NCI-H345 (cell line): ENCODE data around the gene FBXO10.
"Not testable (repeated sequence)": the region's sequence is repeated elsewhere in the genome, so short reads cannot be mapped to it uniquely, and the experiment has no call there.

Experiments
- DNase-seq: peaks from one replicate; lab custom pipeline; 2025; lab: John Stamatoyannopoulos, UW

FBXO10 gene

GRCh38 chr9:37550781-37551180 lies 25.4 kb downstream of the FBXO10 start:
- DNase-seq, result no peak

- no peak for DNase-seq
Measured at GRCh38 chr9:37549527-37549926, 26.7 kb downstream of the FBXO10 start.

DNA sequence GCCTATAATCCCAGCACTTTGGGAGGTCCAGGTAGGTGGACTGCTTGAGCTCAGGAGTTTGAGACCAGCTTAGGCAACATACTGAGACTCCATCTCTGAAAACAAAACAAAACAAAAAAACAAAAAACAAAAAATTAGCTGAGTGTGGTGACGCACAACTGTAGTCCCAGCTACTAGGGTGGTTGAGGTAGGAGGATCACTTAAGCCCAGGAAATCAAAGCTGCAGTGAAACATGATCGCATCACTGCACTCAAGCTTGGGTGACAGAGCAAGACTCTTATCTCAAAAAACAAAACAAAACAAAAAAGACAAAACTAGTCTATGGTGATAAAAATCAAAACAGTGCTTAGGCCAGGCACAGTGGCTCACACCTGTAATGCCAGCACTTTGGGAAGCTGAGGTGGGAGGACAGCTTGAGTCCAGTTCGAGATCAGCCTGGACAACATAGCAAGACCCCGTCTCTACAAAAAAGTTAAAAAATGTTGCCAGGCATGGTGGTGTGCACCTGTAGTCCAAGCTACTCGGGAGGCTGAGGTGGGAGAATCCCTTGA lies 28.8 kb downstream of the FBXO10 start:
- no peak for DNase-seq

DNA sequence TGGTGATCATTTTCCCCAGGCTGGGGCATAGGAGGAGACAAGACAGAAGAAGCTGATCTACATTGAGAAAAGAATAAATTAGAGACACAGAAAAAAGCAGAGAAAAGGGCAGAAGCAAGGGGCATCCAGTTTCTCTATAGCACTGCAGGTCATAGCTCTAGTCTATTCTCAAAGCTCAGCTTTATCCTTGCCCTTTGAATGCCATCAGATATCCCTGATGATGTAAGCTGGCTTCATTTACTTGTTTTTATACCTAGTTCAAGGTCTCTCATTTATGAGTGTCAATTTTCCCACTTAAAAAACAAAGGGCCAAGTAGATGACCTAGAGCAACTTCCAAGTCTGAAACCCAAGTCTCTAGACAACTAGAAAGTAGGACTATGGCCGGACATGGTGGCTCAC lies 32.7 kb downstream of the FBXO10 start:
- DNase-seq, result no peak

GRCh38 chr9:37542895-37543294 lies 33.3 kb downstream of the FBXO10 start:
- no peak for DNase-seq

GRCh38 chr9:37542488-37542887 lies 33.7 kb downstream of the FBXO10 start:
- DNase-seq, result no peak

- no peak for DNase-seq
Measured at GRCh38 chr9:37541465-37541864, 34.7 kb downstream of the FBXO10 start.

DNA sequence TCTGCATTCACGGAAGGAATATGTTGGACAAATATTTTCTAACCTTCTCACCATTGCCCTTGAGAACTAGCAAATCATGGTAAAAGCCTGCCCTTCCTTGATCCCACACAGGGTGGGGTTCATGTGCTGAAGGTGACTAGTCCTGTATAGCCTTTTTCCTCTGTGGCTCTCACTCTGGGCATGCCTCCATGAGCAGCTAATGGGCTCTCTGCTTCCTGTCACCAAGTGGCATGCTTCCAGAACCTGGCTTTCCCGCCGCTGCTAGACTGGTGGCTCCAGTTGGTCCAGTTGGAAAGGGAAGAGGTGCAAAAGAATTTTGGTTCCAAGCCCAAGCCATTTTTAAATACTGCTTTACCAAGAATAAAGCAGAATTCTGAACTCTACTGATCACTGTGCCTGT lies 35.5 kb downstream of the FBXO10 start:
- DNase-seq, result no peak

- DNase-seq, result no peak
Measured at GRCh38 chr9:37539634-37540033, 36.5 kb downstream of the FBXO10 start.

DNA sequence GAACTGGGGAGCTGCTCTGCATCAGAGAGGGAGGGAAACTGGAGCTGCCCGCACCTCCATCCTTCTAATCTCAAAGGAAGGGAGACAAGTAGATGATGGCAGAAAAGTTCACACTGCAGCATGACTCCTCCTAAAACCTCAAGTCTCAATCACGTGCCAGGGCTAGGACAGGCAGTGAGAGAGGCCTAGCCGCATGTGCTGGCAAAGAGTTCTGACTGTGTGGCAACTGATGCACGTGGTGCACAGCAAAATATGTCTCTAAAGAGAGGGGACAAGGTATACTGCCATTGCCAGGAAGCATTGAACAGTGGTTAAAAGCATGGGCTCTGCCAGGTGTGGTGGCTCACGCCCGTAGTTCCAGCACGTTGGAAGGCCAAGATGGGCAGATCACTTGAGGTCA lies 38.1 kb downstream of the FBXO10 start:
- no peak for DNase-seq

DNA sequence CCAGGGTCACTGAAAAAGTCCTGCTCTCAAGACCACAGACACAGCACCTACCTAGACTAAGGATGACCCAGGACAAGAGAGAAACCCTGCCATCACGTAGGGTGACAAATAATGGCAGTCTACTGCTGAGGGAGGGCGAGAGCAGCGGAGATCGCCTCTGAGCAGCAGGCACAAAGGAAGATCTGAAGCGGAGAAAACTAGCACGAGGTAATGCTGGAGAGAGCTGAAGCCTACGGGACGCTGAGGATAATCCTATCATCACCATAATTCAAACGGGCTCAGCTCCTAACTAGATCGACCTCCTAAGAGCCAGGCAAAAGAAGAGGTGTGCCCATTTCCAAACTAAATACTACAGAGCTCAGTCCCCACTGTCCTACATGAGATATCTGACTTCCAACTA lies 41.3 kb downstream of the FBXO10 start:
- no peak for DNase-seq

DNA sequence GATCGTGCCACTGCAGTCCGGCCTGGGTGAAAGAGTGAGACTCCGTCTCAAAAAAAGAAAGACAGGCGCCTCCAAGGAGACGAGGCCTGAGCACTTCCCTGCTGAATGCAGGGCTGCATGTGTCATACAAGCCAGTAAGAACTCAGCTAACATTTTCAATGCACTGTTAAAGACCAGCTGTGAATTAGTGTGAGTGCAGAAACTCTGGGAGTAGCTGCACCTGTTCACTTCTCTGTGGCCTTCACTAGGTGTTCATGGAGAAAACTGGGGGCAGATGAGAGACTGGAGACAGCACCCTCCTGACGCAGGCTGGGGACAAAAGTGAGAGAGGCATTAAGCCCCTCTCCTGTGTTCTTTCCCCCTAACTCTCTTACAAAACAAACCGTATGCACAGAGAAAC lies 41.8 kb downstream of the FBXO10 start:
- no peak for DNase-seq

DNA sequence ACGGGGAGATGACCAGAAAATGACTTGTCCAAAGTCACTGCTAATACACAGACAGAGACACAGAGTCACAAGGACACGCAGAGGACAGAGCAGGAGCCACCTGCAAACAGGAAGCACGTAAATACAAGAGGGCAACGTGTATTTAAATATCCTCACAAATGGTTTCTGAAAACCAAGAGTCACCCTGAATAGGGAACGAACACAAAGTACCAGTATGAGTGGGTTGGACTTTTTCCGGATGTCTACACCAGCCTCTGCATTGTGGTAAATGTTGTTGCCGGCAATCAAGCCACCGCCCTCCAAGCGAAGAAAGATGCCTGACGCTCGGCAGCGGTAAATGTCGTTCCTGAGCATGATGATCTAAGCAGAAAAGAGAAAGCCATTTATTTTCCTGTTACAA lies 44.5 kb downstream of the FBXO10 start:
- DNase-seq, result no peak

DNA sequence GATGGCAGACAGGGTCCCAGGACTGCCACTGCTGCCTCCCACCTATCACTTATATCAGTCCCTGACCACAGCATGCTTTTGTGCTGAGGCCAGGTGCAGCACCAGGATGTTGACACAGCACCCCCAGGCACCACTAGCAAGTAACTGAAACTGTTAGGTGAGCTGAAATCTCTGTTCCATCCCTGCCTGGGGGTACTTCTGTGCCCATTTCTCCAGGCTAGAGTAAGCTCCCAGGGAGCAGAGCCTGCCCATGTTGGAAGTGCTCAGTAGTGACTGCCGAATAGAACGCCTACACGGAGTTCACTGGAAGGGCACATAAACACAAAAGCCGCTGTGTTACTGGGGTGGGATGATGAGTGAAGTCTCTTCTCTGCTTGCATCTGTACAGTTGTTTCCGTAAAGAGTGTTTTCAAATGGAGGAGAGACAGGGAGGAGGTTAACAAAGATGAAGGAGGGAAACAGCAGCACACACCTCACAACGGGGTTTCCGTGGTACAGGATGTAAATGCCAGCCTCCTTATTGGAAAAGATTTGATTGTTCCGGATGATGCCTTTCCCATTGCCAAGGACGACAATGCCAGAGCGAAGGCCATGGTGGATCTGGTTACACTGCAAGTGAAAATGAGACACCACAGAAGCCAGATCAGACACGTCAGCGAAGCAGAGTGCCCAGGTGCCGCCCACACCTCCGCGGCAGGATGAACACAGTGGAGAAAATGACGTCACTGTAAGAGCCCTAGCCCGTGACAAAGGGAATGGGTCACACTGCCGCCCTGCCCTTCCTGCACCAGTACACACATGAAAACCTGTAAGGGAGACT lies 47.3 kb downstream of the FBXO10 start:
- no peak for DNase-seq

- no peak for DNase-seq
Measured at GRCh38 chr9:37523916-37524315, 52.3 kb downstream of the FBXO10 start.

- no peak for DNase-seq
Measured at GRCh38 chr9:37522971-37523370, 53.2 kb downstream of the FBXO10 start.

- no peak for DNase-seq
Measured at GRCh38 chr9:37521111-37521510, 55.1 kb downstream of the FBXO10 start.

GRCh38 chr9:37520641-37521040 lies 55.5 kb downstream of the FBXO10 start:
- no peak for DNase-seq

- no peak for DNase-seq
Measured at GRCh38 chr9:37517923-37518322, 58.3 kb downstream of the FBXO10 start.

DNA sequence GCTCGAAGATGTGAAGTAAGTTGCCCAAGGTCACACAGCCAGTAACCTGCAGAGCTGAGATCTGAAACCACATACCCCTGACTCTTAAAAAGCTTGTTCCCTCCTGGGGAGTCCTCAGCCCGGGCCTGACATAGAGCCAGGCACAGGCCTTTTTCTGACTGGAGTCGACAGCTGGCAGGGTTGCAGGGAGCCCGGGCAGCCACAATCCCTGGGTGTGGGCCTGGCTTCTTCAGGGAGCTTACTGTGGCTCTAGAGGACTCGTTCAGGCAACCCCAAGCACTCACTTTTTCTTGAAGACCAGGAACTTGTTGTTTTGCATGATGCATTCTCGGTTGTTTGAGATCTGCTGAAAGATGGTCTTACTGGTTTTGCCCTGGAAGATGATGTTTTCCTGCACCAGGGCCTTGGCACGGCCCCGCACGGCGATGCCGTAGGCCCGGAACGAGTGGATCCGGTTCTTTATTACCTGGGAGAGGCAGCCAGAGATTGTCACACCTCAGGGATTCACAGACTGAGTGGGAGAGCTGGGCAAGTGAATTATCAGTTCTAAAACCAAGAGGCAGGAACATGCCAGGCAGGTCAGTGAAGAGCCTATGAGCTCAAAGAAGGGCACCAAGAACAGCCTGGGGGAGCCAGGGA lies 60.4 kb downstream of the FBXO10 start:
- no peak for DNase-seq

GRCh38 chr9:37514999-37515398 lies 61.2 kb downstream of the FBXO10 start:
- DNase-seq, result no peak

GRCh38 chr9:37514415-37514814 lies 61.8 kb downstream of the FBXO10 start:
- not testable (repeated sequence) for DNase-seq

DNA sequence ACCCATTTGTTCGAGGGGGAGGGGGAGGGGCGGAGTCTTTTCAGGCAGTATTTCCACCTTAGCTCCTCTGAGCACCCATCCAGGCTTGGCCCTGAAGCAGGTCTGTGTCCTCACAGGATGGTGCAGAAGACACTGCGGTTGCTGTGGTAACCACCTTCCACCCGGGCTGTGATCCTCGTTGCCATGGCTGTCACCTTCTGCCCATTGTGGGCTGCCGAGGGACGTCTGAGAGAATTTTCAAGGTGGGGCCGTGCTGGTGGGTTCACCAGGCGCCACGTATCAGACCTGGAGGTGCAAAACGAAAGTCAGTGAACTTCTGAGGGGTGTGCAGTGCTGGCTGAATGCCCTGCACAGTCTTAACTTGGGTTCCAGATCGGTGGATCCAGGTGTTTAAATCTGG lies 63.7 kb downstream of the FBXO10 start:
- no peak for DNase-seq
